ENCODE data around the gene ARHGAP24.

GRCh38 chr4:85824166-85824945 lies 349.4 kb downstream of the ARHGAP24 start:
- TF ChIP-seq POLR2AphosphoS5 (IDR thresholded peaks at IDR 0.05; ENCODE audit: low read depth, low read length) (no peak), CTCF (IDR thresholded peaks at IDR 0.05) (no peak)

Data from SK-N-SH (cell line).